Activated CD4-positive, alpha-beta T cell treated with anti-CD3 and anti-CD28 coated beads, Interleukin-2, amount 10 ng/mL, durations not matched to agents 7 days and 5 days (primary cell): Measurements from ENCODE around the gene C4orf33. TPM values are rescaled to one million over a fixed set of nuclear protein-coding genes. Genes with fewer than 3 reads are reported as not detected.

Source experiments
- CTCF ChIA-PET: fragments of 350-600 bp; sonication (Branson Sonifier 250); formaldehyde crosslinking; loops from one replicate; lab custom pipeline; 2021; ENCODE audit warnings: antibody characterized with exemption; lab: Charles Lee
- POLR2A ChIA-PET: fragments of 350-600 bp; sonication (Branson Sonifier 250); formaldehyde crosslinking; loops from one replicate; lab custom pipeline; 2021; ENCODE audit warnings: antibody characterized with exemption; lab: Charles Lee
- DNase-seq: peaks from one replicate; pipeline ENCODE4 v3.0.0-alpha.2; 2020
- H3K27ac Mint-ChIP-seq: one replicate; pipeline ENCODE4 v1.8.0; 2021; ENCODE audit warnings: mild to moderate bottlenecking, moderate library complexity, mixed read lengths
- H3K27me3 Mint-ChIP-seq: one replicate; pipeline ENCODE4 v1.8.0; 2021; ENCODE audit warnings: mixed read lengths
- H3K36me3 Mint-ChIP-seq: one replicate; pipeline ENCODE4 v1.8.0; 2021; ENCODE audit warnings: low read depth, mixed read lengths
- H3K4me1 Mint-ChIP-seq: one replicate; pipeline ENCODE4 v1.8.0; 2021; ENCODE audit warnings: mixed read lengths
- H3K4me3 Mint-ChIP-seq: one replicate; pipeline ENCODE4 v1.8.0; 2021; ENCODE audit warnings: mild to moderate bottlenecking, moderate library complexity, mixed read lengths
- H3K9me3 Mint-ChIP-seq: one replicate; pipeline ENCODE4 v1.8.0; 2021; ENCODE audit warnings: mixed read lengths
- total RNA-seq, 2 experiments: library from RNA; stranded (reverse); gene quantifications; one replicate each; pipeline ENCODE4 v1.2.3, GENCODE V29; 2021

The C4orf33 gene
- total RNA-seq, 2 experiments from 2014 or later = 17.8 to 18.6 TPM

DNA sequence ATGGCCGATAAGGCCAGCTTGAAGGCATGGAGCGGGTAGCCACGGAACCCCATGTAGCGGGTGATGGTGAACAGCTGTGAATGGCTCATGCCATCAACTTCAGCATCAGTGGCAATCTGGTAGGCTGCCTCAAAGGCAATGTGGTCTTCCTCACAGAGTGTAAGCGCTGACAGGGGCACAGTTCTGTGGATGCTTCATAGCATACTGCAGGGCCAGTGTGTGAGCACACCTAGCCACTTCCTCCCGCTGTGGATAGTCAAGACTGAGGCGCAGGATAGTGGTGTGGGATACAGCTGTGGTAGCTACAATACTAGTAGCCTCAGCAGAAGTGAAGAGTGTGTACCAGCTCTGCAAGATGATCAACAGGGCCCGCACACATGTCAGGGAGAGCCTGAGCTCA is 40.5 kb downstream of the C4orf33 start:
- ChIA-PET POLR2A (no interaction called here), CTCF (interaction anchor here (0.6 to 1.1 kb wide), 2 partner anchors 16 to 532 kb away, joined by 3 to 4 read pairs; no protein-coding TSS in a partner anchor)
- DNase-seq = no peak
- H3K4me3 Mint-ChIP-seq = no peak overlapping the region
- no peaks in the 10 kb centered on the region for H3K36me3 Mint-ChIP-seq
- peaks cover 4% of the 10 kb centered on the region for H3K9me3 Mint-ChIP-seq
- peaks cover 7% of the 10 kb centered on the region for H3K27me3 Mint-ChIP-seq
- no peaks in the 10 kb centered on the region for H3K4me1 Mint-ChIP-seq
- H3K27ac Mint-ChIP-seq = no peak overlapping the region

DNA sequence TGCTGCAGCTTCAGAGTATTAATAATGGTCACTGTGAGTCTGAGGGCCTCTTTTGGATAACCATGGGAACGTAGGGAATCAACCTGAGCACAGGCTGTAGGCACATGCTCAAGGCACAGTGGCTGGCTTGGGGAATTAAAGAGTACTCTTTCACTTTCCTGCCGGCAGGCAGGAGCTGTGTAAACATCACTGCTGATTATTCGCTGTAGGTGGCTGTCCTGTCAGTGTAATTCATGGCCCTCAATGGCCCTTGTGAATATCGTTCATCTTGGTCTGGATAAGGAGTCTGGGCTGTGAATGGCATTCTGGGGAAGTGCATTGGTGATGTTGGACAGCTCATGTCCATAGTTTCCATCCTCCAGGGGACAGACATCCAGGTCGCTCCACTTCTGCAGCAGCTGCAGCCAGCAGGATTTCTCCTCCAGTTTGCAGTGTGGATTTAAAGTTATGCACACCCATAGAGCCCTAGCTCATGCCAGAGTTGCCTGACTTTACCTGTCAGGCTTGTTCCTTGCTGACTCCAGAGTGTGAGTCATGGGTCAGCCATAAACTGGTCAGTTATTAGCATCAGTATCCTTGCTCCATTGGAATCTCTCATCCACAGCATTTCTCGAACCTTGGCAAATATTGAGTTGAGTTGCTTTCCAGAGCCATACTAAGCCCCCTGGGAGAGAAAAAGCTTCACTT is 43.0 kb downstream of the C4orf33 start:
- POLR2A ChIA-PET = no interaction called here
- DNase-seq = no peak
- Mint-ChIP-seq H3K4me1 (no peaks in the 10 kb centered on the region), H3K36me3 (no peaks in the 10 kb centered on the region), H3K27me3 (peaks cover 15% of the 10 kb centered on the region), H3K27ac (no peak overlapping the region), H3K4me3 (no peak overlapping the region), H3K9me3 (no peaks in the 10 kb centered on the region)
- CTCF ChIA-PET = no interaction called here

DNA sequence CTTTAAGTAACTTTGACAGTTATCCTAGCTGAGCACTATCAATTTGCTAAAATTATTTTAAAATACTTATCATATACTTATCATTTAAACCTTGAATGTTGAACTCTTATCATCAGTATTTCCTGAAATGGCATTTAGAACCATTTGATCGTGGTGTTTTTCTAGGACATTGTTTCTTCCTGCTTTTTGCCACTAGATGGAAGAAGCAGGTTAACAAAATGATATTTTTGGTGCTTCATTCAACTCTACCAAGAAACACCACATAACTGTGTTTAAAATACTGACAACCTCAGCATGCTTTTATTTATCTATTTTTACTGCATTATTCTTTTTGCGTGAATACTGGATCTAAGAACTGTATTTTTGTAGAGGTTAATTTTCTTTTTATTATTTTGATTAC is 44.6 kb downstream of the C4orf33 start:
- POLR2A ChIA-PET = no interaction called here
- H3K27me3 Mint-ChIP-seq = peaks cover 23% of the 10 kb centered on the region
- H3K4me1 Mint-ChIP-seq = no peaks in the 10 kb centered on the region
- no peak overlapping the region for H3K27ac Mint-ChIP-seq
- CTCF ChIA-PET = interaction anchor here (1.3 kb wide), 1 partner anchor 15 kb away, joined by 3 read pairs; no protein-coding TSS in a partner anchor
- H3K4me3 Mint-ChIP-seq = no peak overlapping the region
- H3K36me3 Mint-ChIP-seq = no peaks in the 10 kb centered on the region
- no peaks in the 10 kb centered on the region for H3K9me3 Mint-ChIP-seq
- no peak for DNase-seq

DNA sequence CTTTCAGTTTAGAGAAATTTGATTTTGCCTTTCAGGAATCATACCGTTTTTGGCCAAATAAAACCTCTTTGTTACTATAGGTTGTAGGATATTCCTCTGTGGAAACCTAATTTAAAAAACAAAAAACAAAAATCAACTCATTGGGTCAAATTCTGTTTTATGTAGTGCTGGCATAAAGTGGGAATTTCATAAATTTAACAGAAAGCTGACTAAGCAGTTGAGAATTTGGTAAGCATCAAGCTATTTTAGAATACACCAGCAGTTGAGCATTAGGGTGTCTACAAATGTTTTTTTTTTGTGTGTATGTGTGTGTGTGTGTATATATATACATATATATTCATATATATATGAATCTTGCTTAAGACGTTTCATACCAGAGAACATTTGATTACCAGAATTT is 47.4 kb downstream of the C4orf33 start:
- H3K9me3 Mint-ChIP-seq = no peaks in the 10 kb centered on the region
- no peak overlapping the region for H3K27ac Mint-ChIP-seq
- peaks cover 23% of the 10 kb centered on the region for H3K27me3 Mint-ChIP-seq
- no peak overlapping the region for H3K4me3 Mint-ChIP-seq
- no peaks in the 10 kb centered on the region for H3K4me1 Mint-ChIP-seq
- POLR2A ChIA-PET = no interaction called here
- DNase-seq = no peak
- CTCF ChIA-PET = no interaction called here
- H3K36me3 Mint-ChIP-seq = no peaks in the 10 kb centered on the region

DNA sequence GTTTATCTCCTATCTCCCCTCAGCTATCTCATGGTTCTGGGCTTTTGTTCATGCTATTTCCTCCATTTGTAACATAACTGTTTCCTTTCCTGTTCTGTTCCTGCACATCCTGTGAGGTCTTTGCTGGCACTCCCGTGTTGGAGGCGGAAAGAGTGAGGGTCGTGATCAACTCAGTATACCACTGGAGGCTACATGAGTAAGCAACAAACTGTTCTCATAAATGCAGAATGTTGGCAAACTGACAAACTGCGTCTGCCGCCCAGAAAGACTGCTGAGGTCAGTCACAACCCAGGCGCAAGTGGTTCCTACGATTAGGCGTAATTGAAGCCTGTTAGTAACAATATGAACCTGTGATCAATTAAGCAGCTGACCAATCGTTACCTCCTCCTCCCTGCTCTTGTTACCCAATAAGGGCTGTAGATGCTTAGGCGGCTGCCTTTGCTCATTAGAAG is 48.8 kb downstream of the C4orf33 start:
- CTCF ChIA-PET = no interaction called here

DNA sequence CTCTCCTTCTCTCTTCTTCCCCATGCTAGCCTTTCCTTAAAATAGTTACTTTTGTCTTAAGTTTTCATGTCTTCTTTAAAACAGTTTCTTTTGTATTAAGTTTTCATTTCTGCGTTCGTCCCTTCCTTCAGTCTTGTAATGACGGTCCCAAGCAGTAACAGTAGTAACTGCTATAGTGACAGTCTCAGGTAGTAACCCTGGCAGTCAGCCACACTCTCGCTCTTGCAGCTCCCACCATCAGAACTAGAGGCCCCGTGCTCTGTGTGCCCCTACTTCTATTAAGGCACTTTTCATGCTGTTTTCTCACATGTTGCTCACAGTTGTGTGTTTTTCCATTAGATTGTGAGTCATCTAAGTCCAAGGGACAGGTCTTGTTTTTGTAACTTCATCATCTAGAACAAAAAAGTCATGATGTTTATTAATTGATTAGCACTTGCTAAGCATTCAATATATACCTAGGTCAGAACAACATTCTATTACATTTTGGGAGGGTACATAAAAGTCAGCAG is 49.3 kb downstream of the C4orf33 start:
- Mint-ChIP-seq H3K36me3 (no peaks in the 10 kb centered on the region), H3K27ac (no peak overlapping the region), H3K4me3 (no peak overlapping the region), H3K4me1 (no peaks in the 10 kb centered on the region), H3K9me3 (no peaks in the 10 kb centered on the region), H3K27me3 (peaks cover 24% of the 10 kb centered on the region)
- POLR2A ChIA-PET = no interaction called here
- DNase-seq = no peak
- CTCF ChIA-PET = no interaction called here

More for the DNA sequence above, 48.8 kb downstream of the C4orf33 start:
- no peaks in the 10 kb centered on the region for H3K9me3 Mint-ChIP-seq
- no peak overlapping the region for H3K27ac Mint-ChIP-seq
- DNase-seq = no peak
- peaks cover 26% of the 10 kb centered on the region for H3K27me3 Mint-ChIP-seq
- H3K36me3 Mint-ChIP-seq = no peaks in the 10 kb centered on the region
- POLR2A ChIA-PET = no interaction called here
- H3K4me1 Mint-ChIP-seq = no peaks in the 10 kb centered on the region
- H3K4me3 Mint-ChIP-seq = no peak overlapping the region

DNA sequence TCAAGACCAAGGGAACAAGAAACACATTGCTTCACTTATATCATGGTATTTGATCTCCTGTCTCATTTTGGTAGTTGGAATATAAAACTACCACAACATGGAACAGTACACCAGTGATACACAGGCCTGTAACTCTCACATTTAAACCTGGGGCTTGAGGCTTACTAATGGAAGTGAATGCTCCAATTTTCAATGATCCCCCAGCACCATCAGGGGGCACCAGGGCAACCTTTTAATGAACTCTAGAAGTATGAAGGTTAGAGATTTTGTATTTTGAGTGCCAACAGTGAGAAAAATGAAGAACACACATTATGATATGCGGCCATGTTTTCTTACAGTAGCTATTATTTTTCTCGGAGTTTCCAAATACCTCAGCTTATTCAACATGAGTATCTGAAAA is 50.7 kb downstream of the C4orf33 start:
- Mint-ChIP-seq H3K27me3 (peaks cover 21% of the 10 kb centered on the region), H3K4me1 (no peaks in the 10 kb centered on the region), H3K36me3 (no peaks in the 10 kb centered on the region), H3K4me3 (no peak overlapping the region), H3K27ac (no peak overlapping the region), H3K9me3 (no peaks in the 10 kb centered on the region)
- no peak for DNase-seq
- ChIA-PET POLR2A (no interaction called here), CTCF (no interaction called here)

DNA sequence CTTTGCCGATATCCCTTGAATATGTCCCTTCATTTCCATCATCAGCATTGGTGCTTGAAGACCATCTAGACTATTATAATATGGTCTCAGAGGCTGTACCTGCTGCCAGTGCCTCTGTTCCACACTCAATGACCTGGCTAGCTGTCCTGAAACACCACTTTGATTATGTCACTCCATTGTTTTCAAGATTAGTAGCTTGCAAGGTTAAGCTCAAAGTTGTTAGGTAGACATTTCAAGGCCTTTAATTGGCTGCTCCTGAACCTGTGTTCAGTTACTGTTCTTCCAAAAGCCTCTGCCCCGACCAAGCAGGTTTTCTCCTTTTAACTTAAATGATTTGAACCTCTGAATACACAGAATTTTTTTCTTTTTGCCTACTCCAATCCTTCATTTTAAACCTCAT is 52.9 kb downstream of the C4orf33 start:
- Mint-ChIP-seq H3K4me3 (no peak overlapping the region), H3K4me1 (no peaks in the 10 kb centered on the region), H3K36me3 (no peaks in the 10 kb centered on the region), H3K27me3 (peaks cover 20% of the 10 kb centered on the region), H3K27ac (no peak overlapping the region), H3K9me3 (no peaks in the 10 kb centered on the region)
- ChIA-PET POLR2A (no interaction called here), CTCF (no interaction called here)
- no peak for DNase-seq

DNA sequence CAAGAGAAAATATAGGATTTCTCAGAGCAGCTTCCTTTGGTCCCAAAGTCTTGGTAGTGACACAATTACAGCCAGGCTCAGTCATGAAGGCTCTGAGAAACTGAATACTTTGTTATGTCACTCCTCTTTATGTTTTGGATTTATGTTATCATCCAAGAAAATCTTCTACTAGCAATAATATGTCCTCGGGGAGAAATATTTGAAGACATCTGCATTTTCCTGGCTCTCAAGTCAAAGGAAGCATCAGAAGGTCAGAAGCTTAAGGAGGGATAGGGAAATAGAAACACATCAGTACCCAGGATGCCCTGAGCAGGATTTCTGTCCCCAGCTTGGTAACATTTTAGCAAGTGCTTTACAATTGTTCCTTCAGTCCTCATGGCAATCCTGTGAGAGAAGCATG is 54.0 kb downstream of the C4orf33 start:
- ChIA-PET CTCF (no interaction called here), POLR2A (no interaction called here)
- Mint-ChIP-seq H3K9me3 (no peaks in the 10 kb centered on the region), H3K4me3 (no peak overlapping the region), H3K27me3 (peaks cover 19% of the 10 kb centered on the region), H3K27ac (no peak overlapping the region), H3K4me1 (no peaks in the 10 kb centered on the region), H3K36me3 (no peaks in the 10 kb centered on the region)
- DNase-seq = no peak

DNA sequence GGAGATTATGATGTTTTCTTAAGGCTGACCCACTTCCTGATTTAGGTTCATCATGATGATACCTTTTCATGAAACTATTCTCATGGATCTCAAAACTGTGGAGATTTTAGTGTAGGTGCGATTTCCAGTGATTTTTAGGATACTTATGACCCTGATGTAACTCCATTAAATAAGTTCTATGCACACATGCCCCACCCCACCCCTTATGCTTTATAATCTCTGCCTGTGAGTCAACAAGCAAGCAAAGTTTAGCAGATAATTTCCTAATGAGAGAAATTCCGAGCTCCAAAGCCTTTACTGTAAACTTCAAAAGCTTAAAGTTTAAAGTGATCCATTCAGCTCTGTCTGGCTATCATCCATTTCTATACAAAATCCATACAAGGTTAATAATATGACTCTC is 56.4 kb downstream of the C4orf33 start:
- Mint-ChIP-seq H3K27me3 (peaks cover 15% of the 10 kb centered on the region), H3K27ac (no peak overlapping the region), H3K4me3 (no peak overlapping the region), H3K36me3 (no peaks in the 10 kb centered on the region), H3K9me3 (no peaks in the 10 kb centered on the region), H3K4me1 (no peaks in the 10 kb centered on the region)
- POLR2A ChIA-PET = no interaction called here
- no peak for DNase-seq
- CTCF ChIA-PET = no interaction called here

DNA sequence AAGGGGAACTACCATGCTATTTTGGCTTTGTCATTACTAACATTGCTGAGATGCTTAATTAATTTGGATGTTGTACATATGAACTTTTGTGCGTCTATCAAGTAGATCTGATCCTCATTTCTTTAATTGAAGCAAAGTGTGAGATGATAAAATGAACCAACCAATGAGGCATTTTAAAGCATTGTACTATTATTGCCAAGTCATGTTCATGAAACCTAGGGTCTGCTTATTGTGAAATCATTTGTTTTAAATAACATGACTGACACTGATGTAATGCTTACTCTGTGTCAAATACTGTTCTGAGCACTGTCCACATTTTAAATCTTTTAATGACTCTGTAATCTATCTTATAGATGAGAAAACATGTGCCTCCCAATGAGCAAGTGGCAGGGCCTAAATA is 57.7 kb downstream of the C4orf33 start:
- CTCF ChIA-PET = no interaction called here
- no peak overlapping the region for H3K4me3 Mint-ChIP-seq
- peaks cover 21% of the 10 kb centered on the region for H3K27me3 Mint-ChIP-seq
- H3K9me3 Mint-ChIP-seq = no peaks in the 10 kb centered on the region
- no peaks in the 10 kb centered on the region for H3K4me1 Mint-ChIP-seq
- no peak overlapping the region for H3K27ac Mint-ChIP-seq
- POLR2A ChIA-PET = no interaction called here
- no peaks in the 10 kb centered on the region for H3K36me3 Mint-ChIP-seq
- no peak for DNase-seq

DNA sequence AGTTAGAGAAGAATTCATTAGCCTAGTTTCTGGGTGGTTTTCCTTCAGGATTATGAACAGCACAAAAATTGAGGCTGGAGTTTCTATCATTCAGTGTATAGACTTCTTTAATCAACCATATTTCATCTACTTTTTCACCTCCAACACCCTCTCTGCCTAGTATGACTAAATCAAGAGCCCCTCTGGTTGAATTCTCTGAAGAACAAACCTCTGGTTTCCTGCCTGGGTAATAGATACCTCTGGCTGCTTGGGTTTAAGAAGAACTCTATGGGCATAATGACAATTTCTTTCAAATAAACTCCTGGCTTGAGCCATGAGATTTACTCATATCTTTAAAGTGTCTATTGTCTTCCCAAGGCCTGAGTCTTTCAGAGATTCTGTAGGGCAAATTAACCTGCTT is 66.5 kb downstream of the C4orf33 start:
- no peaks in the 10 kb centered on the region for H3K36me3 Mint-ChIP-seq
- no peaks in the 10 kb centered on the region for H3K4me1 Mint-ChIP-seq
- no peaks in the 10 kb centered on the region for H3K9me3 Mint-ChIP-seq
- ChIA-PET POLR2A (no interaction called here), CTCF (no interaction called here)
- no peak overlapping the region for H3K4me3 Mint-ChIP-seq
- no peak for DNase-seq
- peaks cover 26% of the 10 kb centered on the region for H3K27me3 Mint-ChIP-seq
- no peak overlapping the region for H3K27ac Mint-ChIP-seq

DNA sequence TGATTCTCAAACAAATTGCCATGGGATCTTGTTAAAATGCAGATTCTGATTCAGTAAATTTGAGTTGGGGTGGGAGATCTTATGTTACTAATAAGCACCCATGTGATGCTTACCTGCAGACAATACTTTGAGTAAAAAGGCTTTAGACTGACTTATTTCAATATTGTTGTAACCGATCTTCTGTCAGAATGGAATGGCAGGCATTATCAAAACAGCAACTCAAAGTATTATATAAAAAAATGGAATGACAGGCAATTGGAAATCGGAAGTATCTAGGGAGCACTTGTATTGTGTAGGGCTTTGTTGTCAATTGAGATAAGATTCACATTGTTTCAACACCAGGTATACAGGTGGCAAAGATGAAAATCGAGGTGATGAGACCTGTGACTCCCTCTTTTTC is 67.5 kb downstream of the C4orf33 start:
- Mint-ChIP-seq H3K27me3 (peaks cover 27% of the 10 kb centered on the region), H3K4me3 (no peak overlapping the region), H3K4me1 (no peaks in the 10 kb centered on the region), H3K9me3 (no peaks in the 10 kb centered on the region), H3K36me3 (no peaks in the 10 kb centered on the region), H3K27ac (no peak overlapping the region)
- ChIA-PET CTCF (no interaction called here), POLR2A (no interaction called here)
- no peak for DNase-seq

DNA sequence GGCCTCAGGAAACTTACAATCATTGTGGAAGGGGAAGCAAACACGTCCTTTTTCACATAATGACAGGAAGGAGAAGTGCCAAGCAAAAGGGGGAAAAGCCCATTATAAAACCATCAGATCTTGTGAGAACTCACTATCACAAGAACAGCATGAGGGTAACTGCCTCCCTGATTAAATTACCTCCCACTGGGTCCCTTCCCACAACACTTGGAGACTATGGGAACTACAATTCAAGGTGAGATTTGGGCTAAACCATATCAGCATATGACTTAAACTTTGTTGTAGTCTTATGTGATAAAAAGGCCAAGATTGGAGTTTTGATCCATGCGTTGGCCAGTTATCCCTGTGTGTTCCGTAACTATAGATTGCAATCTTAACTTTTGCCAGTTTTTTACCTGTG is 68.3 kb downstream of the C4orf33 start:
- H3K4me1 Mint-ChIP-seq = no peaks in the 10 kb centered on the region
- H3K27me3 Mint-ChIP-seq = peaks cover 28% of the 10 kb centered on the region
- H3K36me3 Mint-ChIP-seq = no peaks in the 10 kb centered on the region
- DNase-seq = no peak
- ChIA-PET CTCF (no interaction called here), POLR2A (no interaction called here)
- no peak overlapping the region for H3K27ac Mint-ChIP-seq
- no peak overlapping the region for H3K4me3 Mint-ChIP-seq
- no peaks in the 10 kb centered on the region for H3K9me3 Mint-ChIP-seq
